SK-N-MC (cell line): ENCODE measurements around the gene SFTA2.

Experiments used
- EZH2 ChIP-seq: fragments of 200-600 bp; sonication (generic); IDR thresholded peaks from one replicate; pipeline ENCODE4 v1.6.1; 2017; ENCODE audit warnings: antibody characterized with exemption
- POLR2AphosphoS5 ChIP-seq: IDR thresholded peaks from 2 replicates; pipeline ENCODE4 v1.6.1; 2012; ENCODE audit warnings: mild to moderate bottlenecking, low read depth, low read length, borderline replicate concordance

- TF ChIP-seq EZH2 (no peak), POLR2AphosphoS5 (no peak)
Observed at GRCh38 chr6:30964075-30964474, 32.1 kb upstream of the SFTA2 start.
